ENCODE data around the gene TTC39A. TPM values are rescaled to one million over a fixed set of nuclear protein-coding genes. Genes with fewer than 3 reads are reported as not detected.
"Not testable (repeated sequence)": the region's sequence is repeated elsewhere in the genome, so short reads cannot be mapped to it uniquely, and the experiment has no call there.

TTC39A gene
- total RNA-seq, 1 donor from 2014 or later = 18.0 TPM

DNA sequence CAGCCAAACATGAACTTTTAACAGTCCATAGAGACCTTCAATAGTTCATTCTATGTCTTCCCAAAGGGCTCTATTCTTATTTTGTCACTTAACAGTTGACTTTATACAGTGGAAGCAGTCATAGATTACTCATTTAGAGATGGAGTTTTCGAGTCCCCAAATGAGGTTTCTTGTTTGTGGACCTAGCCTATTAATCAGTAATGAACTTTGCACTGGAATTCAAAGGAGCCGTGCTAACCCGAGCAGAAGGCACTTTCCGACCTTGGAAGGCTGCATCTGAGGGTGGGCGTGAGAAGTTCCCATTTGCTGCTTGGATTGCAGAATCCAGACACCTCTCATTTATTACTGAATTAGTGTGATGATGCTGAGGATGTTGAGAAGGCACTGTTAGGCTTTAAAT lies 46.4 kb downstream of the TTC39A start:
- intact Hi-C loops (cut with micrococcal nuclease) = no loop called here
- DNase-seq (no peak), ATAC-seq (no peak)

DNA sequence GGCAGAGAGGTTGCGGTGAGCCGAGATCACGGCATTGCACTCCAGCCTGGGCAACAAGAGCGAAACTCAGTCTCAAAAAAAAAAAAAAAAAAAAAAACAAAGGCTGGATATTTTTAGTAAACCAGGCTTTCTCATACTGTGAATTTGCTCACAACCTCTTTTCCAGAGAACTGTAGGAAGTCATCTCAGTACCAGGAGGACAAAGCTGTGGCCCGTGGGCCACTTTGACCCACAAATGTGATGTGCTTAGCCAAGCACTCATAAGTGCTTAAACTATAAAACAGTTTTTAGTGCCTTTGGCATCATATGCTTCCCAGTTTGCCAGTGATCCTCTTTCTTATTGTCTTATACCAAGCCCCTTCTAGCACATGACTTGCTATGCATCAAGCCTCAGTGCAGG lies 47.8 kb downstream of the TTC39A start:
- DNase-seq (no peak), ATAC-seq (no peak)
- intact Hi-C loops (cut with micrococcal nuclease) = no loop called here

DNA sequence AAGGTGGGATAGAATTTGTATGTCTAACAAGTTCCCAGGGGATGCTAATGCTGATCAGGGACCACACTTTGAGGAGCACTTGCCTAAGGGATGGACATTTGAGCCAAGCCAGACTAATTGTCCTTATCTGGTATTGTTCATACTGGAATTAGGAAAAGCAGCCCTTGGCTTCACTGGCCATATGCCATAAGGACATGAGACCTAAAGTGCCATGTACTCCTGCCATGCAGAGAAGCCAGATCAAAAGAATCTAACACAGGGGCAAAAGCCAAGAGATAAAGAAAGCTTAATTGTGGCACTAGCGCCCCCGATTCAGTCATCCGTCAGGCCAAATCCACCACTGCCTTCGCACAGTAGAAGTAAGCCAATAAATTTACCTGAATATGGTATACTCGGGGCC lies 48.6 kb downstream of the TTC39A start:
- intact Hi-C loops (cut with micrococcal nuclease) = no loop called here
- DNase-seq = no peak
- no peak for ATAC-seq

DNA sequence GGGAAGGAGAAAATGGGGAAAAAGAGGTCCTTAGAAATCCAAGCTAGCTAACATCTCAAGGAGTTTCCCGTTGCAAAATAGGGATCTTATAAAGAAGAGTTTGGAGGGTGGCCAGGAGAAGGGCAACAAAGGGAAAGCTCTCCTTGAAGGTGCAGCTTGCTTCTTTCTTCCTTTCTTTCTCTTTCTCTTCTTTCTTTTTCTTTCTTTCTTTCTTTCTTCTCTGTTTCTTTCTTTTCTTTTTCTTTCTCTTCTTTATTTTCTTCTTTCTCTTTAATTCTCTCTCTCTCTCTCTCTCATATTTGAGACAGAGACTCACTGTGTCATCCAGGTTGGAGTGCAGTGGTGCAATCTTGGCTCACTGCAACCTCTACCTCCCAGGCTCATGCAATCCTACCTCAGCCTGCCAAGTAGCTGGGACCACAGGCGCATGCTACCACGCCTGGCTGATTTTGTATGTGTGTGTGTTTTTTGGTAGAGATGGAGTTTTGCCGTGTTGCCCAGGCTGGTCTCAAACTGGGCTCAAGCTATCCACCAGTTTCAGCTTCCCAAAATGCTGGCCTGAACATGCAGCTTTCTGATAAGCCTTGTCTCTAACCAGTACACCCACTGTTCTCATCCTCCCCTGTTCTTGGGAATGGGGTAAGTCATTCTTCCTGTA lies 49.9 kb downstream of the TTC39A start:
- DNase-seq (no peak), ATAC-seq (no peak)
- intact Hi-C loops (cut with micrococcal nuclease) = no loop called here

DNA sequence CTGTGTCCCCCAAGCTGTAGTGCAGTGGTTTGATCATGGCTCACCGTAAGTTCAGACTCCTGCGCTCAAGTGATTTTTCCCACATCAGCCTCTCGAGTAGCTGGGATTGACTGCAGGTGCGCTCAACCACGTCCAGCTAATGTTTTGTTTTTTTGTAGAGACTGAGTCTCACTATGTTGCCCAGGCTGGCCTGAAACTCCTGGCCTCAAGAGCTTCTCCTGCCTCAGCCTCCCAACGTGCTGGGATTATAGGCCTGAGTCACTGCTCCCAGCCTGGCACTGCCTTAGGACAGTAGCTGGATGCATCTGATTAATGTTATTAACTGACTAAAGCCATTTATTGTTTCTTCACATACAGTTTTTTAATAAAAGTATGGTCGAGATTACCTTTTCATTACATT lies 54.1 kb downstream of the TTC39A start:
- ATAC-seq (no peak), DNase-seq (no peak)
- intact Hi-C loops (cut with micrococcal nuclease) = no loop called here

- intact Hi-C loops (cut with micrococcal nuclease) = no loop called here
- no peak for DNase-seq
- ATAC-seq = no peak
These were observed 55.7 kb downstream of the TTC39A start for GRCh38 chr1:51274676-51275075.

DNA sequence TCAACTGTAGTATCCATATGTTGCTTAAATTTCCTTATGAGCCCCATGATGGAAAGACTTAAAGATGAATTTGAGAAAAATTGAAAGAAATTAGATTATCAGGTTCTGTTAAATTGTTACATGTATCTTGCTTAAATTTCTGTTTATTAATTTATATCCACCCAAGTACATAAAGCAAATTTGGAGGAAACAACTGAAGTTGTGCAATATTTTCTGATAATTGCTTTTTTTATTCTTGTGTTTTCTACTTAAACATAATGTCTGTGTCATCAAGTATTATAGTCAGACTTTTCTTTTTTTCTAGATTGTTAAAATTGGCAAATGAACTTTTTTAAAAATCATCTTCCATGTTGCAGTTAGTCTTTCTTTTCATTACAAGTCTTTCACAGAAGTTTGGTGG lies 57.4 kb downstream of the TTC39A start:
- intact Hi-C loops (cut with micrococcal nuclease) = no loop called here
- no peak for ATAC-seq

DNA sequence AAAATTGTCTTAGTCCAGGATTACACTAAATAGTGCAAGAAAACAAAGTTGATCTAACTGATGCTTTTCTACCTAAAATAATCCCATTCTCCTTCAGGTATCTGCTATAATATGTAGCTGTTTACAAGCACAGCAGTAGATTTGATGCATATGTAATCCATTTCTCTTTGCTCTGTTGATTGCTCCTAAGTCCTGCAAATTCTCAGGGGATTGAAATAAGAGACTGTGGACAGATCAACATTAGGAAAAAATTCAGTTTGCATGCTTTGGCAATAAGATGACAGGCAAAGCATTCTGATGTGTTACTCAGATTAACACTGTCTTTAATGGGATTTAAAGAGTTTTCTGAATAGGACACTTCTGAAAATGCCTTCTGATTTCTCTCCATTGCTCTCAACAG lies 59.6 kb downstream of the TTC39A start:
- ATAC-seq = no peak
- no peak for DNase-seq
- intact Hi-C loops (cut with micrococcal nuclease) = no loop called here

More for the DNA sequence above, 57.4 kb downstream of the TTC39A start:
- DNase-seq = no peak

DNA sequence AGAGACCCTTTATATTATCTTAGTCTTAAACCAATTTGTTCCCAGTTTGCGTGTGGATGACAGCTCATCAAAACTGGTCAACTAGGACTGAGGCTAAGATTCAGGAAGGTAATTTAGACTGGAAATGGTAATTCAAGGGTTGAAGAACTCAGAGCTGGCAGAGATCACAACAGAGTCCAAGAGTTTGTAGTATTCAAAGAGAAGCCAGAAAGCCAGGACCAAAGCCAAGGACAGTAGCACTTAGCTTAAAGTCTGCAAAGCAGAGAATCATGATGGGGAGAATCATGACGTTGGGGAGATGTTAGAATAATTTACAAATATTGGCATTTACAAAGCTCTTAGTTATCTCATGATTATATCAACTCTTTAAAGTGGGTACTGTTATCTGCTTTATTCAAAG lies 61.7 kb downstream of the TTC39A start:
- DNase-seq (no peak), ATAC-seq (peak; percentile 55)
- intact Hi-C loops (cut with micrococcal nuclease) = no loop called here

DNA sequence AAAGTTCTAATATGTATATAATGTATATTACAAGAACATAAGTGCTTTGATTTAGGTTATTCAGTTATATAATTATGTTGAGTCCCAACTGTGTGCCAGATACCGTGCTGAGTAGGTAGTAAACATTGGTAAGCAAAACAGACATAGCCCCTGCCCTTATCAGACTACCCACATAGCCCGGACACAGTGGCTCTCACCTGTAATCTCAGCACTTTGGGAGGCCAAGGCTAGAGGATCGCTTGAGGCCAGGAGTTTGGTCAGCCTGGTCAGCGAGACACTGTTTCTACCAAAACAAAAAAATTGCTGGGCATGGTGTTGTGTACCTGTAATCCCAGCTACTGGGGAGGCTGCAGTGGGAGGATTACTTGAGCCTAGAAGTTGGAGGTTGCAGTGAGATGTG lies 63.6 kb downstream of the TTC39A start:
- DNase-seq (no peak), ATAC-seq (no peak)
- intact Hi-C loops (cut with micrococcal nuclease) = no loop called here

DNA sequence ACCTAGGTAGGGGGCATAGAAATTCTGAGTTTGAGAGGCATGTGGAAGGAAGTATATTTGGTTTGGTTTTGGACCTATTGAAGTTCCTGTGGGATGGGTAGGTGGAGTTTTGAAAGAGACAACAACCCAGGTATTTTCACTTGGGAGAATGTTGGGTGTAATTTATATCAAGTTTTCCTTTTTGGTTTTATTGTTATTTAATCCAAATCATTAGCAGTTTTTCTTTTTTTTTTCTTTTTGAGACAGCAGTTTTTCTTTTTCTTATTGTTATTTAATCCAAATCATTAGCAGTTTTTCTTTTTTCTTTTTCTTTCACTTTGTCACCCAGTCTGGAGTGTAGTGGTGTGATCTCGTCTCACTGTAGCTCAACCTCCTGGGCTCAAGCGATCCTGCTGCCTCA lies 64.2 kb downstream of the TTC39A start:
- intact Hi-C loops (cut with micrococcal nuclease) = no loop called here
- ATAC-seq (no peak), DNase-seq (no peak)

GRCh38 chr1:51265618-51266017 lies 64.7 kb downstream of the TTC39A start:
- intact Hi-C loops (cut with micrococcal nuclease) = no loop called here

DNA sequence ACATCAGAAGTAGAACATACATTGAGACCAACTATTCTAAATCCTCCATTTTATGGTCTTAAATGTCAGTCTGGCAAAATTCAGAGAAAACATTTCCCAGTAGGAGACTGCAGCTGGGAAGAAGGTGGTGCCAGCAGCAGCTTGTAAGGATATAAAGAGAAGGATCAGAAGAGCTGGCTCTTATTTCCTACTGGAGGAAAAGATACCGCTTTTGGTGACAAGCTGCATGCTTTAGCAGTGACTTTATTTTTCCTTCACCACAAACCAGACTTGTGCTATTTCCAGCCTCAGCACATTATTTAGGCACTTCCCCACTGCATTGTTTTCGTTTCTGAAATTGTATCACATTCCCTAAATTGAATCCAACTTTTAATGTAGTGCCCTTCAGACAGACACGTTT lies 65.9 kb downstream of the TTC39A start:
- intact Hi-C loops (cut with micrococcal nuclease) = no loop called here
- DNase-seq = no peak
- ATAC-seq = peak; percentile 72

More at GRCh38 chr1:51265618-51266017, 64.7 kb downstream of the TTC39A start:
- ATAC-seq (no peak), DNase-seq (no peak)

DNA sequence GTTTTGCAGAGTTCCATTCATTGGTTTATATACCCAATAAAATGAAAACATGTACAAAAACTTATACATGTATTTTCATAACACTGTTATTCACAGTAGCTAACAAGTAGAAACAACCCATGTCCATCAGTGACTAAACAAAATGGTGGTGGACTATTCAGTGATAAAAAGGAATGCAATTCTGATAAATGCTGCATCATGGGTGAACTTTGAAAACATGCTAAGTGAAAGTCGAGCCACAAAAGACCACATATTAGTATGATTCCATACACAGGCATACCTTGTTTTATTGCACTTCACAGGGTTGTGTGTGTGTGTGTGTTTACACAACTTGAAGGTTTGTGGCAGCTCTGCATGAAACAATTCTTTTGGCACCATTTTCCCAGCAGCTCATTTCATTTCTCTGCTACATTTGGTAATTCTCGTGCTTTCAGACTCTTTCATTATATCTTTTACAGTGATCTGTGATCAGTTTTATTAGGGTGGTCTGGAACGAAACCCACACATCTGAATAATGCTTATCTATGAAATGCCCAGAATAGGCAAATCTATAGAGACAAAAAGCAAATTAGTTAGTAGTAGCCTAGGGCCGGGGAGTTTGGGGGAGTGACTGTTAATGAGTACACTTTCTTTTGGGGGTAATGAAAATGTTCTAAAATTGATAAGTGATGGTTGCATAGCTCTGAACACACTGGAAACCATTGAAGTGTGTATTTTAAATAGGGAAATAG lies 67.0 kb downstream of the TTC39A start:
- ATAC-seq (no peak), DNase-seq (no peak)
- intact Hi-C loops (cut with micrococcal nuclease) = no loop called here

DNA sequence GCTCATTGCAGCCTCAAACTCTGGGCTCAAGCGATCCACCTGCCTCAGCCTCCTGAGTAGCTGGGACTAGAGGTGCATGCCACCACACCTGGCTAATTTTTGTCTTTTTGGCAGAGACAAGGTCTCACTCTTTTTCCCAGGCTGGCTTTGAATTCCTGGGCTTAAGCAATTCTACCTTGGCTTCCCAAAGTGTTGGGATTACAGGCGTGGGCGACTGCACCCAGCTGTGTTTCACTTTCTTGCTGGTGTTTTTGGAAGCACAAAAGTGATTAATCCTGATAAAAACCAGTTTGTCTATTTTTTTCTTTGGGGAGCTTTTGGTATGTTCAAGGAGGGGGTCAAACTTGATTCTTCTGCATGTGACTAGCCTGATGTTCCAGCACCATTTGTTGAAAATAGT lies 75.0 kb downstream of the TTC39A start:
- no peak for ATAC-seq
- no peak for DNase-seq
- intact Hi-C loops (cut with micrococcal nuclease) = no loop called here

- intact Hi-C loops (cut with micrococcal nuclease) = no loop called here
- ATAC-seq = no peak
- no peak for DNase-seq
These were observed 76.7 kb downstream of the TTC39A start for GRCh38 chr1:51253691-51254090.

- intact Hi-C loops (cut with micrococcal nuclease) = no loop called here
- DNase-seq = no peak
- ATAC-seq = no peak
These were observed 78.0 kb downstream of the TTC39A start for GRCh38 chr1:51252366-51252765.

DNA sequence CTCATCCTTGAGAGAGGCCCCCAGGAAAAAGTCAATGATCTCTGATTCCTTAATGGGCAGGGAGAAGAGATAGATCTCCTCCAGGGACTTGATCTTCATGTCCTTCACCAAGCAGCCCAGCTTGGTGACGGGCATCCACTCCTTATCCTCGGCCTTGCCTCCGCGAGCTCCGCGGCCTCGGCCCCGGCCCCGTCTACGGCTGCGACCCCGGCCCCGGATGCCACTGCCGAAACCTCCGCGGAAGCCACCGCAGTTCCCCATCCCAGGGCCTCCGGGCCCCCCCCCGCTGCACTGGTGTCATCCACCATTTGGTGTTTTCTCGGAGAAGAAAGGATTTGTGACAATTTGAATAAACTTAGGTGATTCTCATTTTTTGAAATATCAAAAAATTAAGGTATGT lies 79.2 kb downstream of the TTC39A start:
- intact Hi-C loops (cut with micrococcal nuclease); ATAC-seq; DNase-seq: not testable (repeated sequence)

GRCh38 chr1:51250729-51251128 lies 79.6 kb downstream of the TTC39A start:
- DNase-seq; intact Hi-C loops (cut with micrococcal nuclease); ATAC-seq: not testable (repeated sequence)

DNA sequence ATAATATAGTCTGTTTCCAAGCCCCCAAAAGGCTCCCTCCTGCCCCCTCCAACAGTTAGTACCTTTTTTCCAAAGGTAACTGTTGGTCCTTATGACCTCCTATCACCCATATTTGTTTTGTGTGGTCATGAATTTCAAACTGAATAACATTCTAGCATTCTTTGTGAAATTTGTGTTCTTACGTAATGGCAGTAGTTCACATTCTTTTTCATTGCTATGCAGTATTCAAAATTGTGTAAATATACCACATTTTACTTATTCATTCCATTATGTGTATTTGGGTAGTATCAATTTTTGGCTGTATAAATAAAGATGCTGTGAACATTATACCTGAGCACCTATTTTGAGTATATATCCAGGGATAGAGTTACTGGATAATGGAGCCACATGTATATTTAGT lies 80.9 kb downstream of the TTC39A start:
- ATAC-seq (no peak), DNase-seq (no peak)
- intact Hi-C loops (cut with micrococcal nuclease) = no loop called here

DNA sequence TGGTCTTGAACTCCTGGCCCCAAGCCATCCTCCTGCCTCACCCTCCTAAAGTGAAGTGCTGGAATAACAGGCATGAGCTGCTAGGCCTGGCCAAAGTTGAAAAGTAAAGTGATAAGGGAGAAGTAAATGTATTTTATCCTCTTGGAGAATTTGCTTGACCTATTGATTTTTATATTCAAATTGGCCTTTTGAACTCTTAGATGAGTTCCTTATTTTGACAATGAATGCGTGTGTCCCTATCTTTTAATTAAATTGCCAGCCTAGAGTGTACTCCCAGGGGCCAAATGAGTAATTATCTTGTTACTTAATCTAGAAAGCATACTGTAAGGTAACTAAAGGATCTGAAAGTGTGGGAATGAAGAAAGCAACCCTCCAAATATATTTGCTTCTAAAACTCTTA lies 82.9 kb downstream of the TTC39A start:
- intact Hi-C loops (cut with micrococcal nuclease) = no loop called here
- no peak for DNase-seq
- ATAC-seq = no peak
